ENCODE measurements around the gene ZNF480.
"Not testable (repeated sequence)": the region's sequence is repeated elsewhere in the genome, so short reads cannot be mapped to it uniquely, and the experiment has no call there.

Gene ZNF480

DNA sequence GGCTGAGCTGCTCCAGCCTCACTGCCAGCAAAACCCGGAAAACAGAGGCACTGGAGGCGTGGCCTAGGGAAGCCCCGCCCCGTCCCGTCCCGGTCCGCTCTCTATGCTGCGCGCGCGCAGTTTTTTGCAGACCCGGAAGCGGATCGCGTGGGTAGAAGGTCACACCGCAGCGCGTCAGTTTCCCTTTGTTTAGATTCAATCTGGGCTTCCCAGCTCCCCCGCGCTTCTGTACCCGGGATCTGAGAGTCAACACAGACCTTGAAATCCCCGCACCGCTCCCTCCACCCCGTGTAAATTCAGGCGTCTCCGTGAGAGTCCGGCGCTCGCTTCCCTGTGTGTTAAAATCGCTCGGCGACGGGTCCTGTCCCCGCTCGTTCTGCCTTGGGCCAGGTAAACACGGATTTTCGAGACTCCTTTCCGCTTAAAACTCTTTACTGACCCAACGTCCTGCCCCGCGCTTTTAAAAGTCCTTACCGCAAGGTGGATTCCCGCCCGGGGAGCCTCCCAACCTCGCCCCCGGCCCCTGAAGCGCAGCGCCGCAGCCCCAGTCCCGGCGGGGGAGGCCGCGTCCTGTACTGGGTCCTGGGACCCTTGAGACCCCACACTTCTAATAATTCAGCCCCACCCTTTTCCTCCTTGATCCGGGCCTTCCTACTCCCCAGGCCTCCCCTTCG is 39.3 kb downstream of the ZNF480 start, which contains the start of gene ZNF610:
TSS of gene ZNF610 (plus strand) at position 127 of the 674 bp plus-strand sequence. CDS start 12,930 bp downstream, outside the sequence.
- peak; percentile 53 for DNase-seq (ENCODE audit: low read depth)
- H3K4me3 ChIP-seq (ENCODE audit: low read depth, low read length): peak within 1 kb of the TSS; percentile 94

- peak; percentile 18 for DNase-seq (ENCODE audit: low read depth)
- peak overlapping the region; percentile 94 for H3K4me3 ChIP-seq (ENCODE audit: low read depth, low read length)
These were observed 39.9 kb downstream of the ZNF480 start for GRCh38 chr19:52336791-52337381.

DNA sequence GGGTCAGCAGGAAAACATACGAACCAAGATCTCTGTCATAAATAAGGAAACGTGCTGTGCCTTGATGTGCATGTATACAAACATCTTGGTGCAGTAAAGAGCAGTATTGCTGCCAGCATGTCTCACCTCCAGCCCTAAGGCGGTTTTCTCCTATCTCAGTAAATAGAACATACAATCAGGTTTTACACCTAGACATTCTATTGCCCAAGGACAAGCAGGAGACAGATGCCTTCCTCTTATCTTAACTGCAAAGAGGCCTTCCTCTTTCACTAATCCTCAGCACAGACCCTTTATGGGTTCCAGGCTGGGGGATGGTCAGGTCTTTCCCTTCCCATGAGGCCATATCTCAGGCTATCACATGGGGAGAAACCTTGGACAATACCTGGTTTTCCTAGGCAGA is 42.1 kb downstream of the ZNF480 start:
- not testable (repeated sequence) for H3K4me3 ChIP-seq (ENCODE audit: low read depth, low read length); DNase-seq (ENCODE audit: low read depth)

GRCh38 chr19:52343548-52343947 is 46.6 kb downstream of the ZNF480 start:
- no peak for DNase-seq (ENCODE audit: low read depth)
- H3K4me3 ChIP-seq (ENCODE audit: low read depth, low read length): no peak overlapping the region

DNA sequence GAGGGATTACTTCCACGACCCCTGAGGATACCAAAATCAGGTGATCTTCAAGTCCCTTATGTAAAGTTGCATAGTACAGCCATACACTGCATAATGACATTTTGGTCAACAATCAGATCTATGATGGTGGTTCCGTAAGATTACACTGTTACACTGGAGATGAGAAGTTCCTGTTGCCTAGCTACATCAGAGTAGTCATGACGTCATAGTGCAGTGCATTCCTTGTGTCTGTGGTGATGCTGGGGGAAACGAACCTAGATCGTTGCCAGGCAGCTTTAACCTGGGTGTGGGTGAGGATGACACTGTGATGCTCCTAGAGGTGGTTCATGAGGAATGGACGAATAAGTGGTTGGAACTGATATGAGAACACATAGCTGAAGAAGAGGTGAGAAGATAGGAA is 48.2 kb downstream of the ZNF480 start:
- H3K4me3 ChIP-seq (ENCODE audit: low read depth, low read length): no peak overlapping the region
- no peak for DNase-seq (ENCODE audit: low read depth)

GRCh38 chr19:52351512-52351911 is 54.5 kb downstream of the ZNF480 start:
- H3K4me3 ChIP-seq (ENCODE audit: low read depth, low read length): no peak overlapping the region
- no peak for DNase-seq (ENCODE audit: low read depth)

DNA sequence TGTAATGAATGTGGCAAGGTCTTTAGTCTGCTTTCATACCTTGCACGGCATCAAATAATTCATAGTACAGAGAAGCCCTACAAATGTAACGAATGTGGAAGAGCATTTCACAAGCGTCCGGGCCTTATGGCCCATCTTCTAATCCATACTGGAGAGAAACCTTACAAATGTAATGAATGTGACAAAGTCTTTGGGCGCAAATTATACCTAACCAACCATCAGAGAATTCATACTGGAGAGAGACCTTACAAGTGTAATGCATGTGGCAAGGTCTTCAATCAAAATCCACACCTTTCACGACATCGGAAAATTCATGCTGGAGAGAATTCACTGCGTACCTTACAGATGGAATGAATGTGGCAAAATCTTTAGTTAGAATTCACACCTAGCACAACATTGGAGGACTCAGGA is 69.5 kb downstream of the ZNF480 start:
- DNase-seq (ENCODE audit: low read depth): no peak
- H3K4me3 ChIP-seq (ENCODE audit: low read depth, low read length): no peak overlapping the region

GRCh38 chr19:52369559-52370340 is 72.8 kb downstream of the ZNF480 start, which contains the start of gene ZNF880:
Gene ZNF880, plus strand, starts transcription at chr19:52369923. Its CDS starts 43 bp downstream, at chr19:52369966.
- peak; percentile 72 for DNase-seq (ENCODE audit: low read depth)
- H3K4me3 ChIP-seq (ENCODE audit: low read depth, low read length): peak within 1 kb of the TSS; percentile 67

DNA sequence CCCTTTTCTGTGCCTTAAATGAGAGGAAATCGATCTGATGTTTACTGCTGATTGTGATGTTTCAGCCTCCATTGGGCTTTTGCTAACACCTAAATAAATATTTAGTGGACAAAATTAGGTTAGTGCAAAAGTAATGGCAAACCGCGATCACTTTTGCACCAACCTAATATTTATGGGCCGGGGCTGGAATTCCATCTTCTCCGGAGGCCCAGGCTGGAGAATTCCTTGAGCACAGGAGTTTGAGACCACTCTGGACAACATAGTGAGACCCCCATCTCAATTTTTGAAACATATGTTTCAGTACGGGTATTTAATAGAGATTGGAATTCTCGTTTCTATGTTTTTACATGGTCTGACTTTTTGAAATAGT is 73.4 kb downstream of the ZNF480 start:
- peak overlapping the region; percentile 67 for H3K4me3 ChIP-seq (ENCODE audit: low read depth, low read length)
- DNase-seq (ENCODE audit: low read depth): no peak

All from skeletal muscle cell (primary cell).